Measurements from ENCODE around the gene HOXC11.

The HOXC11 gene

GRCh38 chr12:54011665-54012532 lies 39.0 kb downstream of the HOXC11 start:
- no peak for DNase-seq

- no peak for DNase-seq
These were observed 39.9 kb downstream of the HOXC11 start for GRCh38 chr12:54012631-54013409.

- no peak for DNase-seq
These were observed 41.6 kb downstream of the HOXC11 start for GRCh38 chr12:54014377-54015017.

- DNase-seq, result no peak
These were observed 42.3 kb downstream of the HOXC11 start for GRCh38 chr12:54015018-54015931.

GRCh38 chr12:54016051-54016450 lies 43.1 kb downstream of the HOXC11 start:
- DNase-seq, result no peak

- no peak for DNase-seq
These were observed 43.6 kb downstream of the HOXC11 start for GRCh38 chr12:54016478-54016964.

- DNase-seq, result peak; percentile 68
These were observed 44.3 kb downstream of the HOXC11 start for GRCh38 chr12:54017027-54017788.

- peak; percentile 82 for DNase-seq
These were observed 45.0 kb downstream of the HOXC11 start for GRCh38 chr12:54017878-54018467.

GRCh38 chr12:54018468-54018984 lies 45.6 kb downstream of the HOXC11 start:
- DNase-seq, result no peak

- DNase-seq, result no peak
These were observed 46.3 kb downstream of the HOXC11 start for GRCh38 chr12:54019091-54019811.

GRCh38 chr12:54019924-54020590 lies 47.1 kb downstream of the HOXC11 start:
- no peak for DNase-seq

- DNase-seq, result no peak
These were observed 47.9 kb downstream of the HOXC11 start for GRCh38 chr12:54020591-54021405.

- no peak for DNase-seq
These were observed 48.6 kb downstream of the HOXC11 start for GRCh38 chr12:54021432-54022013.

GRCh38 chr12:54022960-54023884 lies 50.3 kb downstream of the HOXC11 start:
- no peak for DNase-seq

- no peak for DNase-seq
These were observed 51.2 kb downstream of the HOXC11 start for GRCh38 chr12:54024127-54024526.

GRCh38 chr12:54024581-54025305 lies 51.8 kb downstream of the HOXC11 start:
- no peak for DNase-seq

All from NCI-H187 treated with DMSO at 0.1 percent for 48 hours (cell line).